Measurements from ENCODE around the gene LRCH4.

GRCh38 chr7:100571829-100572116 lies 14.2 kb downstream of the LRCH4 start:
- no peak for TF ChIP-seq POLR2AphosphoS5 (IDR thresholded peaks at IDR 0.05; ENCODE audit: low read depth, low read length)
- TF ChIP-seq EP300 (IDR thresholded peaks at IDR 0.05; ENCODE audit: borderline replicate concordance in 1 of 2, low read depth in 2 of 2, low read length in 2 of 2) = no peak
- no peak for TF ChIP-seq BACH1 (IDR thresholded peaks at IDR 0.05; ENCODE audit: low read length)
- TF ChIP-seq MAX (IDR thresholded peaks at IDR 0.05) = no peak
- no peak for TF ChIP-seq POLR2A (IDR thresholded peaks at IDR 0.05; ENCODE audit: control extremely low read depth in 1 of 2, low read depth in 2 of 2, low read length in 2 of 2)
- TF ChIP-seq SUZ12 (IDR thresholded peaks at IDR 0.05; ENCODE audit: low read length) = no peak
- TF ChIP-seq, protein P1, sequence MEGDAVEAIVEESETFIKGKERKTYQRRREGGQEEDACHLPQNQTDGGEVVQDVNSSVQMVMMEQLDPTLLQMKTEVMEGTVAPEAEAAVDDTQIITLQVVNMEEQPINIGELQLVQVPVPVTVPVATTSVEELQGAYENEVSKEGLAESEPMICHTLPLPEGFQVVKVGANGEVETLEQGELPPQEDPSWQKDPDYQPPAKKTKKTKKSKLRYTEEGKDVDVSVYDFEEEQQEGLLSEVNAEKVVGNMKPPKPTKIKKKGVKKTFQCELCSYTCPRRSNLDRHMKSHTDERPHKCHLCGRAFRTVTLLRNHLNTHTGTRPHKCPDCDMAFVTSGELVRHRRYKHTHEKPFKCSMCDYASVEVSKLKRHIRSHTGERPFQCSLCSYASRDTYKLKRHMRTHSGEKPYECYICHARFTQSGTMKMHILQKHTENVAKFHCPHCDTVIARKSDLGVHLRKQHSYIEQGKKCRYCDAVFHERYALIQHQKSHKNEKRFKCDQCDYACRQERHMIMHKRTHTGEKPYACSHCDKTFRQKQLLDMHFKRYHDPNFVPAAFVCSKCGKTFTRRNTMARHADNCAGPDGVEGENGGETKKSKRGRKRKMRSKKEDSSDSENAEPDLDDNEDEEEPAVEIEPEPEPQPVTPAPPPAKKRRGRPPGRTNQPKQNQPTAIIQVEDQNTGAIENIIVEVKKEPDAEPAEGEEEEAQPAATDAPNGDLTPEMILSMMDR (IDR thresholded peaks at IDR 0.05; ENCODE audit: control extremely low read depth in 1 of 3, insufficient read depth in 1 of 3, low read depth in 1 of 3, low read length in 3 of 3) = no peak

Data from H1 (cell line).